Smooth muscle cell (in vitro differentiated cells): Measurements from ENCODE around the gene SCAF11. TPM values are rescaled to one million over a fixed set of nuclear protein-coding genes. Genes with fewer than 3 reads are reported as not detected.
A peak's percentile ranks its signal among the peaks of the same experiment; 100 is the strongest.

Experiments used
- DNase-seq: peaks from one replicate; lab custom pipeline; 2025; ENCODE audit not compliant: unreplicated experiment; lab: John Stamatoyannopoulos, UW
- H2AFZ ChIP-seq: fragments of 200-600 bp; sonication (generic); 2 replicates; pipeline ENCODE4 v1.6.0; 2016; ENCODE audit warnings: antibody characterized with exemption, low read depth, mild to moderate bottlenecking
- H3F3A ChIP-seq: fragments of 200-600 bp; sonication (generic); 2 replicates; pipeline ENCODE4 v1.6.0; 2017; ENCODE audit warnings: antibody characterized with exemption, low read depth
- H3K27ac ChIP-seq: fragments of 200-600 bp; sonication (generic); 2 replicates; pipeline ENCODE4 v1.5.1; 2016; ENCODE audit warnings: low read depth, mild to moderate bottlenecking
- H3K27me3 ChIP-seq: fragments of 200-600 bp; sonication (generic); 2 replicates; pipeline ENCODE4 v1.6.1; 2016; ENCODE audit warnings: low read depth, mild to moderate bottlenecking
- H3K36me3 ChIP-seq: fragments of 200-600 bp; sonication (generic); 2 replicates; pipeline ENCODE4 v1.5.1; 2016; ENCODE audit warnings: low read depth
- H3K4me1 ChIP-seq: fragments of 200-600 bp; sonication (generic); 2 replicates; pipeline ENCODE4 v1.5.1; 2016; ENCODE audit warnings: low read depth
- H3K4me2 ChIP-seq: fragments of 200-600 bp; sonication (generic); 2 replicates; pipeline ENCODE4 v1.6.0; 2016; ENCODE audit warnings: mild to moderate bottlenecking
- H3K4me3 ChIP-seq: fragments of 200-600 bp; sonication (generic); 2 replicates; pipeline ENCODE4 v1.5.1; 2016; ENCODE audit warnings: mild to moderate bottlenecking
- H3K79me2 ChIP-seq: fragments of 200-600 bp; sonication (generic); 2 replicates; pipeline ENCODE4 v1.6.0; 2016; ENCODE audit warnings: low read depth, mild to moderate bottlenecking
- H3K9ac ChIP-seq: fragments of 200-600 bp; sonication (generic); 2 replicates; pipeline ENCODE4 v1.6.0; 2016; ENCODE audit warnings: low read depth
- H3K9me3 ChIP-seq: fragments of 200-600 bp; sonication (generic); replicated peaks from 2 replicates; pipeline ENCODE4 v1.5.1; 2016; ENCODE audit warnings: low read depth
- H4K20me1 ChIP-seq: fragments of 200-600 bp; sonication (generic); 2 replicates; pipeline ENCODE4 v1.6.0; 2016; ENCODE audit warnings: low read depth
- WGBS: methylation state at CpG from one replicate; pipeline ENCODE4 v1.1.7; 2016; ENCODE audit warnings: low lambda C conversion rate; 5-methylcytosine and 5-hydroxymethylcytosine counted together
- polyA plus RNA-seq: library from polyadenylated mRNA; unstranded; fragments of >200 nt; fragmentation: Nextera tagmentation; extraction: Ambion mirVana; gene quantifications from 2 replicates; pipeline ENCODE4 v1.2.1, GENCODE V29; 2016
- total RNA-seq: library from RNA; depleted of rRNA; stranded (reverse); fragments of >200 nt; gene quantifications from 2 replicates; pipeline ENCODE4 v1.2.3, GENCODE V29; 2014
- TF ChIP-seq, protein P1 (sequence below): fragments of 200-600 bp; sonication (generic); IDR thresholded peaks from 2 replicates; pipeline ENCODE4 v1.5.1; 2017; ENCODE audit warnings: borderline replicate concordance, mild to moderate bottlenecking, antibody characterized with exemption; ENCODE audit not compliant: insufficient read depth, poor library complexity, severe bottlenecking

SCAF11 gene
- total and polyA plus RNA-seq, 2 experiments from 2014 or later: 33.2 to 99.5 TPM

DNA sequence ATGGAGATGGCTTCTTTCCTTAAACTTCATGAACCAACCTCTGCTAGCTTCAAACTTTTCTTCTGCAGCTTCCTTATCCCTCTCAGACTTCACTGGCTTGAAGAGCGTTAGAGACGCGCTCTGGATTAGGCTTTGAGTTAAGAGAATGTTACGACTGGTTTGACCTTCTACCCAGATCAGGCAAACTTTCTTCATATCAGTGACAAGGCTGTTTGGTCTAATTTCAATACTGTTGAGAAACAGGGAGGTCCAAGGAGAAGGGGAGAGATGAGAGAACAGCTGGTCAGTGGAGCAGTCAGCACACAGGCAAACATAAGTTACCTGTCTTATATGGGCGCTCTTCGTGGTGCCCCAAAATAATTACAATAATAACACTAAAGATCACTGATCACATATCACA lies 14.9 kb downstream of the SCAF11 start:
- no peak overlapping the region for H3K9ac ChIP-seq
- no peaks in the 10 kb centered on the region for H3K4me1 ChIP-seq
- no peak overlapping the region for H2AFZ ChIP-seq
- peak overlapping the region; percentile 12 for H3K27ac ChIP-seq
- H3K4me2 ChIP-seq: peak overlapping the region; percentile 42
- H3K9me3 ChIP-seq: no peaks in the 10 kb centered on the region
- peaks cover 5% of the 10 kb centered on the region for H3F3A ChIP-seq
- H3K79me2 ChIP-seq: peaks cover 91% of the 10 kb centered on the region
- H3K27me3 ChIP-seq: no peaks in the 10 kb centered on the region
- peaks cover 98% of the 10 kb centered on the region for H4K20me1 ChIP-seq
- 61% methylated on average over 6 of the region's 6 CpGs for WGBS
- TF ChIP-seq, protein P1, sequence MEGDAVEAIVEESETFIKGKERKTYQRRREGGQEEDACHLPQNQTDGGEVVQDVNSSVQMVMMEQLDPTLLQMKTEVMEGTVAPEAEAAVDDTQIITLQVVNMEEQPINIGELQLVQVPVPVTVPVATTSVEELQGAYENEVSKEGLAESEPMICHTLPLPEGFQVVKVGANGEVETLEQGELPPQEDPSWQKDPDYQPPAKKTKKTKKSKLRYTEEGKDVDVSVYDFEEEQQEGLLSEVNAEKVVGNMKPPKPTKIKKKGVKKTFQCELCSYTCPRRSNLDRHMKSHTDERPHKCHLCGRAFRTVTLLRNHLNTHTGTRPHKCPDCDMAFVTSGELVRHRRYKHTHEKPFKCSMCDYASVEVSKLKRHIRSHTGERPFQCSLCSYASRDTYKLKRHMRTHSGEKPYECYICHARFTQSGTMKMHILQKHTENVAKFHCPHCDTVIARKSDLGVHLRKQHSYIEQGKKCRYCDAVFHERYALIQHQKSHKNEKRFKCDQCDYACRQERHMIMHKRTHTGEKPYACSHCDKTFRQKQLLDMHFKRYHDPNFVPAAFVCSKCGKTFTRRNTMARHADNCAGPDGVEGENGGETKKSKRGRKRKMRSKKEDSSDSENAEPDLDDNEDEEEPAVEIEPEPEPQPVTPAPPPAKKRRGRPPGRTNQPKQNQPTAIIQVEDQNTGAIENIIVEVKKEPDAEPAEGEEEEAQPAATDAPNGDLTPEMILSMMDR: no peak
- H3K36me3 ChIP-seq: no peaks in the 10 kb centered on the region
- DNase-seq: no peak
- no peak overlapping the region for H3K4me3 ChIP-seq

DNA sequence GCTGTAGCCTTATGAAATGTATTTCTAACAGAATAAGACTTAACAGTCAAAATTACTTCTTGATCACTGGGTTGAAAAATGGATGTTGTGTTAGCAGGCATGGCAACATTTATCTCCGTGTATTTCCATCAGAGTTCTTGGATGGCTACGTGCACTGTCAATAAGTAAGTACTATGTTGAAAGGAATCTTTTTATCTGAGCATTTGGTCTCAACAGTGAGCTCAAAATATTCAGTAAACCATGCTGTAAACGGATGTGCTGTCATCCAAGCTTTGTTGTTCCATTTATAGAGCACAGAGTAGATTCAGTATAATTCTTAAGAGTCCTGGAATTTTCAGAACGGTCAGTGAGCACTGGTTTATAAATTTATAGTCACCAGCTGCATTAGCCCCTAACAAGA lies 15.5 kb downstream of the SCAF11 start:
- H3K4me3 ChIP-seq: no peak overlapping the region
- WGBS: 35% methylated on average over 4 of the region's 4 CpGs
- peaks cover 5% of the 10 kb centered on the region for H3F3A ChIP-seq
- peak overlapping the region; percentile 12 for H3K27ac ChIP-seq
- H3K9ac ChIP-seq: no peak overlapping the region
- H3K27me3 ChIP-seq: no peaks in the 10 kb centered on the region
- H3K9me3 ChIP-seq: no peaks in the 10 kb centered on the region
- peak overlapping the region; percentile 42 for H3K4me2 ChIP-seq
- TF ChIP-seq, protein P1: no peak
- H3K79me2 ChIP-seq: peaks cover 91% of the 10 kb centered on the region
- H4K20me1 ChIP-seq: peaks cover 98% of the 10 kb centered on the region
- H2AFZ ChIP-seq: no peak overlapping the region
- DNase-seq: no peak
- no peaks in the 10 kb centered on the region for H3K4me1 ChIP-seq
- H3K36me3 ChIP-seq: no peaks in the 10 kb centered on the region

DNA sequence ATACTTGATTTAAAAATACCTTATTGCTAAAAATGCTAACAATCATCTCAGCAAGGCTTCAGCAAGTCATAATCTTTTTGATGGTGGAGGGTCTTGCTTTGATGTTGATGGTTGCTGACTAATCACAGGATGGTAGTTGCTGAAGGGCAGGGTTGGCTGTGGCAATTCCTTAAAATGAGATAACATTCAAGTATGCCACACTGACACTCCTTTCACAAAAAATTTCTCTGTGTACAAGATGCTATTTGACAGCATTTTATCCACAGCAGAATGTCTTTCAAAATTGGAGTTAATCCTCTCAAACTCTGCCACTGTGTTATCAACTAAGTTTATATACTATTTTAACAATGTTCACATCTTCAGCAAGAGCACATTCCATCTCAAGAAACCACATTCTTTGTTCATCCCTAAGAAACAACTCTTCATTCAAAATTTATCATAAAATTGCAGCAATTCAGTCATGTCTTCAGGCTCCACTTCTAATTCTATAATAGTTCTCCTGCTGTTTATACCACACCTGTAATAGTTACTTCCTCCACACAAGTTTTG lies 16.1 kb downstream of the SCAF11 start:
- Histone ChIP-seq H4K20me1 (peaks cover 98% of the 10 kb centered on the region), H3K79me2 (peaks cover 91% of the 10 kb centered on the region), H3K27me3 (no peaks in the 10 kb centered on the region), H3K9me3 (no peaks in the 10 kb centered on the region), H3K9ac (no peak overlapping the region), H3K4me2 (peak overlapping the region; percentile 42), H2AFZ (no peak overlapping the region), H3F3A (no peaks in the 10 kb centered on the region), H3K4me3 (no peak overlapping the region), H3K36me3 (no peaks in the 10 kb centered on the region), H3K27ac (peak overlapping the region; percentile 12), H3K4me1 (no peaks in the 10 kb centered on the region)
- no peak for DNase-seq
- TF ChIP-seq, protein P1: no peak

DNA sequence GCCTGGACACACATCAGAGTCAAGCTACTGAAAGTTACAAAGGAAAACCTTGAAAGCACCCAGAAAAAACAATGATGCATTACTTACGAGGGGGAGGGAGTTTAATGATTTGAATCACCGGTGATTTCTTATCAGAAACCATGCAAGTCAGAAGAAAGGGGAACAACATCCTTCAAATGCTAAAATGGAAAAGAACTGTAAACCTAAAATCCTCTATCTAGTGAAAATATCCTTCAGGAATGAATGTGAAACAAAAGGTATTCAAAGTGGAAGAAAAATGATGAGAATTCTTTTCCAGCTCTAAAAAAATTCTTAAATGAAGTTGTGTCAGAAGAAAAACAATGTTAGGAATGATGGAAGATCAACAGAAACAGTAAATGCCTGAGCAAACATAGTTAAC lies 16.8 kb downstream of the SCAF11 start:
- no peaks in the 10 kb centered on the region for H3K36me3 ChIP-seq
- H3K4me3 ChIP-seq: no peak overlapping the region
- H2AFZ ChIP-seq: no peak overlapping the region
- peaks cover 91% of the 10 kb centered on the region for H3K79me2 ChIP-seq
- TF ChIP-seq, protein P1: no peak
- H3K4me1 ChIP-seq: no peaks in the 10 kb centered on the region
- H3K9ac ChIP-seq: no peak overlapping the region
- peak overlapping the region; percentile 18 for H3K27ac ChIP-seq
- no peaks in the 10 kb centered on the region for H3K9me3 ChIP-seq
- DNase-seq: no peak
- 55% methylated on average over 2 of the region's 2 CpGs for WGBS
- no peak overlapping the region for H3K4me2 ChIP-seq
- H4K20me1 ChIP-seq: peaks cover 98% of the 10 kb centered on the region
- H3F3A ChIP-seq: no peaks in the 10 kb centered on the region
- no peaks in the 10 kb centered on the region for H3K27me3 ChIP-seq
